22Rv1 (cell line): ENCODE data around the gene HCK.
A peak's percentile ranks its signal among the peaks of the same experiment; 100 is the strongest.

Source experiments
- H3K27ac ChIP-seq: fragments of 450-650 bp; 2 replicates; pipeline ENCODE4 v1.5.1; 2017
- ZFX ChIP-seq: fragments of 450-650 bp; IDR thresholded peaks from 2 replicates; pipeline ENCODE4 v1.6.1; 2017; ENCODE audit warnings: antibody characterized with exemption, borderline replicate concordance
- TF ChIP-seq, protein P1 (sequence below): fragments of 450-650 bp; IDR thresholded peaks from 2 replicates; pipeline ENCODE4 v1.5.1; 2017; ENCODE audit warnings: mild to moderate bottlenecking

Gene HCK

GRCh38 chr20:32018269-32019155, 33.5 kb upstream of the HCK start:
- peak overlapping the region; percentile 78 for H3K27ac ChIP-seq
- TF ChIP-seq, protein P1, sequence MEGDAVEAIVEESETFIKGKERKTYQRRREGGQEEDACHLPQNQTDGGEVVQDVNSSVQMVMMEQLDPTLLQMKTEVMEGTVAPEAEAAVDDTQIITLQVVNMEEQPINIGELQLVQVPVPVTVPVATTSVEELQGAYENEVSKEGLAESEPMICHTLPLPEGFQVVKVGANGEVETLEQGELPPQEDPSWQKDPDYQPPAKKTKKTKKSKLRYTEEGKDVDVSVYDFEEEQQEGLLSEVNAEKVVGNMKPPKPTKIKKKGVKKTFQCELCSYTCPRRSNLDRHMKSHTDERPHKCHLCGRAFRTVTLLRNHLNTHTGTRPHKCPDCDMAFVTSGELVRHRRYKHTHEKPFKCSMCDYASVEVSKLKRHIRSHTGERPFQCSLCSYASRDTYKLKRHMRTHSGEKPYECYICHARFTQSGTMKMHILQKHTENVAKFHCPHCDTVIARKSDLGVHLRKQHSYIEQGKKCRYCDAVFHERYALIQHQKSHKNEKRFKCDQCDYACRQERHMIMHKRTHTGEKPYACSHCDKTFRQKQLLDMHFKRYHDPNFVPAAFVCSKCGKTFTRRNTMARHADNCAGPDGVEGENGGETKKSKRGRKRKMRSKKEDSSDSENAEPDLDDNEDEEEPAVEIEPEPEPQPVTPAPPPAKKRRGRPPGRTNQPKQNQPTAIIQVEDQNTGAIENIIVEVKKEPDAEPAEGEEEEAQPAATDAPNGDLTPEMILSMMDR = no peak
- TF ChIP-seq ZFX = no peak

GRCh38 chr20:32019156-32019510, 32.9 kb upstream of the HCK start:
- H3K27ac ChIP-seq = peak overlapping the region; percentile 78
- no peak for TF ChIP-seq ZFX
- TF ChIP-seq, protein P1 = peak; percentile 51

GRCh38 chr20:32019563-32020463, 32.2 kb upstream of the HCK start:
- H3K27ac ChIP-seq = no peak overlapping the region
- TF ChIP-seq, protein P1 = no peak
- TF ChIP-seq ZFX = no peak

GRCh38 chr20:32021091-32021490, 31.0 kb upstream of the HCK start:
- H3K27ac ChIP-seq = no peak overlapping the region
- TF ChIP-seq, protein P1 = no peak
- TF ChIP-seq ZFX = no peak

DNA sequence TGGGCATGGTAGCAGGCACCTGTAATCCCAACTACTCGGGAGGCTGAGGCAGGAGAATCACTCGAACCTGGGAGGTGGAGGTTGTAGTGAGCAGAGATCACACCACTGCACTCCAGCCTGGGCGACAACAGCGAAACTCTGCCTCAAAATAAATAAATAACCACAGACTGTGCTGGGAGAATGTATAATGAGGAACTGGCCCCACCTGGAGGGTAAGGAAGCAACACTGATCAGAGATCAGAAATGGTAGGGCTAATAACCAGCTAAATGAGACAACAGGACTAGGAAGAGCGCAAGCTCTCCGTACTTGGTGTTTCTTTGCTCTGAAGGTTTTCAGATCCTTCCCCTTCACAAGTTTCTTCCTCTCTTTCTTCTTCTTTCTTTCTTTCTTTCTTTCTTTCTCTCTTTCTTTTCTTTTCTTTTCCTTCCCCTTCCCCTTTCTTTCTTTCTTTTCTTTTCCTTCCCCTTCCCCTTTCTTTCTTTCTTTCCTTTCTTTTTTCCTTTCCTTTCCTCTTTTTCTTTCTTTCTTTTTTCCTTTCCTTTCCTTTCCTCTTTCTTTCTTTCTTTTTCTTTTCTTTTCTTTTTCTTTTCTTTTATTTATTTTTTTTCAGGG, 27.3 kb upstream of the HCK start:
- no peak overlapping the region for H3K27ac ChIP-seq
- TF ChIP-seq, protein P1 = no peak
- no peak for TF ChIP-seq ZFX

DNA sequence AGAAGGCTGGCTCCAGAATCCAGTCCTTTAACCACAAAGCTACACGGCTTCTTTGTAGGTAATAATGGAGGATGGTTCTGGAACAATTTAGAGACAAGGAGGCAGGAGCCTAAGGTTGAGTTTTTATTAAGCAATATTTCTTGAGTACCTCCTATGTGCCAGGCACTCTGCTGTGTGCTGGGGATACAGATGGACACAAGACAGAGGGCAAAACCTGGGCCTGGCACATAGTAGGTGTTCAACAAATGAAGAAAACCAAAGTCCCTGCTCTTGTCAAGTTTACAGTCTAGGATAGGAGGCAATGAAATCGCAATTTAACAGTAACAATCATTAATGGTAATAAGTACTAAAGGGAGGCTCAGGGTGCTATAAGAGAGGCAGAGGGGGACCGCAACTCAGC, 24.4 kb upstream of the HCK start:
- no peak overlapping the region for H3K27ac ChIP-seq
- TF ChIP-seq ZFX = no peak
- TF ChIP-seq, protein P1 = no peak
